K562 (cell line): ENCODE measurements around the gene SUPT3H. TPM values are rescaled to one million over a fixed set of nuclear protein-coding genes. Genes with fewer than 3 reads are reported as not detected.

Experiments
- CCNT2 ChIP-seq: IDR thresholded peaks from 2 replicates; pipeline ENCODE4 v1.6.1; 2011; ENCODE audit warnings: borderline replicate concordance, low read depth, mild to moderate bottlenecking, moderate library complexity, mixed read lengths, low read length; ENCODE audit not compliant: insufficient read length; ENCODE audit errors: extremely low read depth
- CTBP1 ChIP-seq: fragments of 450-650 bp; IDR thresholded peaks from 2 replicates; pipeline ENCODE4 v1.6.1; 2016; ENCODE audit warnings: borderline replicate concordance
- KLF1 ChIP-seq: fragments of 450-650 bp; IDR thresholded peaks from 2 replicates; pipeline ENCODE4 v1.6.1; 2016; ENCODE audit warnings: missing genetic modification characterization, missing compliant biosample characterization
- MTA3 ChIP-seq: fragments of 450-650 bp; formaldehyde crosslinking; IDR thresholded peaks from 2 replicates; pipeline ENCODE4 v1.6.1; 2017; ENCODE audit warnings: mild to moderate bottlenecking, borderline replicate concordance
- MYNN ChIP-seq, 2 experiments: sonication (generic); formaldehyde crosslinking in 1 of 2; IDR thresholded peaks; 2 replicates each; pipeline versions ENCODE4 v1.5.0 to v1.6.1; 2016 to 2020; ENCODE audit warnings: antibody characterized with exemption in 1 of 2, missing genetic modification reagents in 1 of 2
- PHF20 ChIP-seq: fragments of 450-650 bp; IDR thresholded peaks from 2 replicates; pipeline ENCODE4 v1.6.1; 2018; ENCODE audit not compliant: partially characterized antibody
- SNIP1 ChIP-seq: fragments of 450-650 bp; IDR thresholded peaks from 2 replicates; pipeline ENCODE4 v1.7.1; 2017; ENCODE audit warnings: low read depth, mild to moderate bottlenecking
- TBP ChIP-seq: optimal IDR thresholded peaks from 2 replicates; pipeline ENCODE3; 2011; ENCODE audit warnings: low read depth, low read length, improper control_type of control experiment
- YY1 ChIP-seq, 3 experiments: IDR thresholded peaks; 2 replicates each; pipeline ENCODE4 v1.6.1; 2011; ENCODE audit warnings: low read length in 2 of 3, mild to moderate bottlenecking in 2 of 3, moderate library complexity in 2 of 3, borderline replicate concordance in 1 of 3, control low read depth in 1 of 3, low read depth in 1 of 3; ENCODE audit not compliant: insufficient read depth in 3 of 3, insufficient replicate concordance in 2 of 3, control insufficient read depth in 1 of 3, insufficient read length in 1 of 3; ENCODE audit errors: extremely low read depth in 1 of 3
- ZEB2 ChIP-seq: fragments of 450-650 bp; IDR thresholded peaks from 2 replicates; pipeline ENCODE4 v1.6.1; 2016
- ZFP36 ChIP-seq: fragments of 150-350 bp; IDR thresholded peaks from 2 replicates; pipeline ENCODE4 v1.6.1; 2018; ENCODE audit warnings: low read length, low read depth; ENCODE audit not compliant: partially characterized antibody
- ZKSCAN8 ChIP-seq: fragments of 200-800 bp; sonication (Bioruptor generic); IDR thresholded peaks from 2 replicates; pipeline ENCODE4 v1.6.1; 2016; ENCODE audit warnings: missing genetic modification characterization, missing compliant biosample characterization
- ZNF217 ChIP-seq: sonication (generic); formaldehyde crosslinking; IDR thresholded peaks from 2 replicates; pipeline ENCODE4 v1.8.0; 2022; ENCODE audit warnings: mild to moderate bottlenecking, missing genetic modification reagents
- ZNF23 ChIP-seq: fragments of 250-450 bp; sonication (Bioruptor Pico); IDR thresholded peaks from 2 replicates; pipeline ENCODE4 v1.4.0; 2020; ENCODE audit warnings: mild to moderate bottlenecking
- ZNF253 ChIP-seq: fragments of 250-450 bp; sonication (Bioruptor Pico); conservative IDR thresholded peaks from 2 replicates; pipeline ENCODE4 v1.6.1; 2021; ENCODE audit warnings: mild to moderate bottlenecking
- ZNF695 ChIP-seq: fragments of 450-650 bp; formaldehyde crosslinking; IDR thresholded peaks from 2 replicates; pipeline ENCODE4 v1.4.0; 2020; ENCODE audit warnings: mild to moderate bottlenecking, moderate library complexity
- ZNF830 ChIP-seq: fragments of 250-450 bp; sonication (Bioruptor Pico); IDR thresholded peaks from 2 replicates; pipeline ENCODE4 v1.5.0; 2021; ENCODE audit warnings: mild to moderate bottlenecking
- polyA plus RNA-seq, 8 experiments: library from polyadenylated mRNA; depleted of rRNA in 4 of 8; stranded (reverse) in 5 of 8; unstranded in 3 of 8; fragments of >200 nt; fragmentation: Nextera tagmentation in 2 of 8; fragmentation: Illumina TruSeq in 1 of 8; extraction: Ambion mirVana in 2 of 8; extraction: Trizol in 1 of 8; gene quantifications; 2 replicates each; pipeline versions ENCODE4 v1.2.1 to v1.2.3, GENCODE V29; 2011 to 2014; ENCODE audit warnings: inconsistent platforms in 1 of 8, missing spikeins in 1 of 8
- total RNA-seq, 7 experiments: library from RNA; depleted of rRNA in 6 of 7; stranded (reverse); fragments of >200 nt in 6 of 7; fragmentation: Illumina TruSeq in 2 of 7; extraction: Trizol in 2 of 7; gene quantifications; 2 replicates each; pipeline versions ENCODE4 v1.2.1 to v1.2.3, GENCODE V29; 2011 to 2021; ENCODE audit warnings: low replicate concordance in 1 of 7
- TF ChIP-seq, protein P1 (sequence below): fragments of 450-650 bp; IDR thresholded peaks from 2 replicates; pipeline ENCODE4 v1.6.1; 2016; ENCODE audit warnings: mild to moderate bottlenecking
- TF ChIP-seq, protein P2 (sequence below): IDR thresholded peaks from 3 replicates; pipeline ENCODE4 v1.6.1; 2011; ENCODE audit warnings: borderline replicate concordance, mild to moderate bottlenecking; ENCODE audit not compliant: insufficient read length, insufficient read depth
- TF ChIP-seq, protein P3 (sequence below): fragments of 450-650 bp; formaldehyde crosslinking; conservative IDR thresholded peaks from 2 replicates; pipeline ENCODE4 v1.4.0; 2022; ENCODE audit warnings: mild to moderate bottlenecking, missing genetic modification characterization
- TF ChIP-seq, protein P4 (sequence below): fragments of 250-450 bp; sonication (Bioruptor Pico); IDR thresholded peaks from 2 replicates; pipeline ENCODE4 v1.8.0; 2021; ENCODE audit warnings: moderate library complexity, mild to moderate bottlenecking, inconsistent platforms

Gene SUPT3H
- total and polyA plus RNA-seq, 9 of the 15 experiments (the other 6 are each of a cell fraction or from before 2014, with no cell fraction given), result 7.2 to 16.3 (median 11.9) TPM

DNA sequence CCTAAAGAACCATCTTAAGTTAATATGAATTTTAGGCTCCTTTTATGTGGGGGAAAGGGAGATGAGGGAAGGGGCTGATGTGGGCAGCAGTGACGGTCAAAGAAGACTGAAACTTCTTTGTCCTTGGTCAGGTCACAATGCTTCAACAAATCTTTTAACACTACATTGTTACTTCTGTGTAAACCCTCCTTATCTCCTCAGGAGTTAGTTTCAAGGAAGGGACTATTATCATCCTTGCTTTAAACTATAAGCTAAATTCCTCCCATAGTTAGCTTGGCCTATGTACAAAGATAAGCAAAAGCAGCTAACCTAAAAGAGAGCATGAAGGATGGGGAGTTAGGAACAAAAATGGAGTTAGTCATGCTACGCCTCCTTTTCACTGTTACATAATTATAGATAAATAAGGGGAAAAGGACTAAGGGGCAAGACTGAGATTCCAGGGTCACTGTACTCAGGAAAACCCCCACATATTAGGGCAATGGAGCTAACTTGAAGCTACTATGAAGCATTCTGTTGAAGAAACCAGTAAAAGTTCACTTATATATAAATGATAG, 222.3 kb downstream of the SUPT3H start (continued):
- TF ChIP-seq CCNT2, result no peak
- TF ChIP-seq ZNF695, result 0 out of 2 replicates have a peak, but pooled peaks have one; percentile 8
- TF ChIP-seq, protein P1, sequence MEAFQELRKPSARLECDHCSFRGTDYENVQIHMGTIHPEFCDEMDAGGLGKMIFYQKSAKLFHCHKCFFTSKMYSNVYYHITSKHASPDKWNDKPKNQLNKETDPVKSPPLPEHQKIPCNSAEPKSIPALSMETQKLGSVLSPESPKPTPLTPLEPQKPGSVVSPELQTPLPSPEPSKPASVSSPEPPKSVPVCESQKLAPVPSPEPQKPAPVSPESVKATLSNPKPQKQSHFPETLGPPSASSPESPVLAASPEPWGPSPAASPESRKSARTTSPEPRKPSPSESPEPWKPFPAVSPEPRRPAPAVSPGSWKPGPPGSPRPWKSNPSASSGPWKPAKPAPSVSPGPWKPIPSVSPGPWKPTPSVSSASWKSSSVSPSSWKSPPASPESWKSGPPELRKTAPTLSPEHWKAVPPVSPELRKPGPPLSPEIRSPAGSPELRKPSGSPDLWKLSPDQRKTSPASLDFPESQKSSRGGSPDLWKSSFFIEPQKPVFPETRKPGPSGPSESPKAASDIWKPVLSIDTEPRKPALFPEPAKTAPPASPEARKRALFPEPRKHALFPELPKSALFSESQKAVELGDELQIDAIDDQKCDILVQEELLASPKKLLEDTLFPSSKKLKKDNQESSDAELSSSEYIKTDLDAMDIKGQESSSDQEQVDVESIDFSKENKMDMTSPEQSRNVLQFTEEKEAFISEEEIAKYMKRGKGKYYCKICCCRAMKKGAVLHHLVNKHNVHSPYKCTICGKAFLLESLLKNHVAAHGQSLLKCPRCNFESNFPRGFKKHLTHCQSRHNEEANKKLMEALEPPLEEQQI, result no peak
- TF ChIP-seq, protein P2, sequence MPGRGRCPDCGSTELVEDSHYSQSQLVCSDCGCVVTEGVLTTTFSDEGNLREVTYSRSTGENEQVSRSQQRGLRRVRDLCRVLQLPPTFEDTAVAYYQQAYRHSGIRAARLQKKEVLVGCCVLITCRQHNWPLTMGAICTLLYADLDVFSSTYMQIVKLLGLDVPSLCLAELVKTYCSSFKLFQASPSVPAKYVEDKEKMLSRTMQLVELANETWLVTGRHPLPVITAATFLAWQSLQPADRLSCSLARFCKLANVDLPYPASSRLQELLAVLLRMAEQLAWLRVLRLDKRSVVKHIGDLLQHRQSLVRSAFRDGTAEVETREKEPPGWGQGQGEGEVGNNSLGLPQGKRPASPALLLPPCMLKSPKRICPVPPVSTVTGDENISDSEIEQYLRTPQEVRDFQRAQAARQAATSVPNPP, result no peak
- TF ChIP-seq ZKSCAN8 (CRISPR knock-in tag), result no peak
- TF ChIP-seq, protein P3, sequence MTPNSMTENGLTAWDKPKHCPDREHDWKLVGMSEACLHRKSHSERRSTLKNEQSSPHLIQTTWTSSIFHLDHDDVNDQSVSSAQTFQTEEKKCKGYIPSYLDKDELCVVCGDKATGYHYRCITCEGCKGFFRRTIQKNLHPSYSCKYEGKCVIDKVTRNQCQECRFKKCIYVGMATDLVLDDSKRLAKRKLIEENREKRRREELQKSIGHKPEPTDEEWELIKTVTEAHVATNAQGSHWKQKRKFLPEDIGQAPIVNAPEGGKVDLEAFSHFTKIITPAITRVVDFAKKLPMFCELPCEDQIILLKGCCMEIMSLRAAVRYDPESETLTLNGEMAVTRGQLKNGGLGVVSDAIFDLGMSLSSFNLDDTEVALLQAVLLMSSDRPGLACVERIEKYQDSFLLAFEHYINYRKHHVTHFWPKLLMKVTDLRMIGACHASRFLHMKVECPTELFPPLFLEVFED (CRISPR knock-in tag), result no peak
- no peak for TF ChIP-seq CTBP1
- TF ChIP-seq ZNF217 (CRISPR knock-in tag), result no peak
- no peak for TF ChIP-seq ZEB2
- TF ChIP-seq ZNF23 (CRISPR knock-in tag), result peak; percentile 60; the same call in 1 of the 2 replicates
- TF ChIP-seq TBP, result no peak
- no peak for TF ChIP-seq SNIP1
- no peak for TF ChIP-seq PHF20
- no peak for TF ChIP-seq YY1 (IDR thresholded peaks at IDR 0.05; ENCODE audit: borderline replicate concordance in 1 of 3, control insufficient read depth in 1 of 3, extremely low read depth in 1 of 3, insufficient read depth in 3 of 3, insufficient read length in 1 of 3, insufficient replicate concordance in 2 of 3, low read depth in 1 of 3, low read length in 2 of 3)
- no peak for TF ChIP-seq MYNN (IDR thresholded peaks at IDR 0.05)
- TF ChIP-seq MYNN (CRISPR knock-in tag; IDR thresholded peaks at IDR 0.05), result no peak
- TF ChIP-seq ZFP36, result no peak
- TF ChIP-seq ZNF253, result no peak
- no peak for TF ChIP-seq MTA3
- TF ChIP-seq, protein P4, sequence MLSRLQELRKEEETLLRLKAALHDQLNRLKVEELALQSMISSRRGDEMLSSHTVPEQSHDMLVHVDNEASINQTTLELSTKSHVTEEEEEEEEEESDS (CRISPR knock-in tag), result no peak
- TF ChIP-seq ZNF830, result no peak
- TF ChIP-seq KLF1 (tag), result no peak
